Measurements from ENCODE around the gene ERC1.
A peak's percentile ranks its signal among the peaks of the same experiment; 100 is the strongest.
"Not testable (repeated sequence)": the region's sequence is repeated elsewhere in the genome, so short reads cannot be mapped to it uniquely, and the experiment has no call there.

ERC1 gene

DNA sequence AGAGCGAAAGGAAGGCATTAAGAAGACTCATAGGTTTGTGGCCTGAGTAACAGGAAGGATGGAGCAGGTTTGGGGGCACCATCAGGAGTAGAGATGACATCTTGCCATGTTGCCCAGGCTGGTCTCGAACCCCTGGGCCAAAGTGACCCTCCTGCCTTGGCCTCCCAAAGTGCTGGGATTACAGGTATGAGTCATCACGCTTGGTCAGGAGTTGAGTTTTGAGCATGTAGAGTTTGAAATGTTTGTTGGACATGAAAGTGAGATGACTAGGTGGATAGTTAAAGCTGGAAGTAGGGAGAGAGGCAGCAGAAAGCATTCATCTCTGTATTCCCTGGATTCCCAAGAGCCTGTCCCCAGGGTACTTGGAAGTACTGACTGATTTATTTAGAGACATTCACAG lies 112.6 kb downstream of the ERC1 start:
- in situ Hi-C loops (cut with MboI; ENCODE audit: low pct_unique_long_range_greater_than_20kb, low sequenced_read_pairs), result loop anchor here (25.0 kb wide), 1 partner anchor 484 kb away; the partner anchor contains the start of gene FBXL14
- DNase-seq, result no peak

DNA sequence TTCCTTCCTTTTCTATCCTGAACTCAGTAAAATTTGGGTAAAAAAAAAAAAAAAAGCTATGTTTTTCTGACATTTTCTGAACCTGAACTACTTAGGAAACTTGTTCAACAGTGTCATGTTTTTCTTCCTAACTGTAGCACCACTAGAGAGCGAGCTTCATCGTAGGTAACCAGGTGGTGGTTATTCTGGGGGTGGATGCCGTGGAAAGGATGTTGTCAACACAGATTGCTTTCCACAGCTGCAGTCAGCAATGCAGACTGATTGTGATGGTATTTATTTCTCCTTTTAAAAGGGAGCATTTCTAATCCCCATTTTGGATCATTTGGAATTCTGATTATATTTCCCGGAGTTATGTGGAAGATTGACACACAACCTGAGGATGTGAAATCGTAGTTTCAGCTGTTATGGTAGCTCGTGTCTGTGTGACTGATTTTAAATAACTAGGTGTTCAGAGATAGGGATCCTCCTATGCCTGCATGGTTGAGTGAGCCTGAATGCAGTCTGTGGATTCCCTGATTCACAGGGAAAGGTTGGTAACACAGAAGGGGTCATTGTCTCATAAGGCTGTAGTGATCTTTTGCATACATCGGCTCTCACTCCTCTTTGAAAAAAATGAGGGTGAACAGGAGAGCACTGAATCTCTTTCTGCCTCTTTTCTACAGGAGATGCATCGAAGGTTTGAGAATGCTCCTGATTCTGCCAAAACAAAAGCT lies 113.2 kb downstream of the ERC1 start:
- in situ Hi-C loops (cut with MboI; ENCODE audit: low pct_unique_long_range_greater_than_20kb, low sequenced_read_pairs), result loop anchor here (25.0 kb wide), 1 partner anchor 483 kb away; the partner anchor contains the start of gene FBXL14
- DNase-seq, result no peak

DNA sequence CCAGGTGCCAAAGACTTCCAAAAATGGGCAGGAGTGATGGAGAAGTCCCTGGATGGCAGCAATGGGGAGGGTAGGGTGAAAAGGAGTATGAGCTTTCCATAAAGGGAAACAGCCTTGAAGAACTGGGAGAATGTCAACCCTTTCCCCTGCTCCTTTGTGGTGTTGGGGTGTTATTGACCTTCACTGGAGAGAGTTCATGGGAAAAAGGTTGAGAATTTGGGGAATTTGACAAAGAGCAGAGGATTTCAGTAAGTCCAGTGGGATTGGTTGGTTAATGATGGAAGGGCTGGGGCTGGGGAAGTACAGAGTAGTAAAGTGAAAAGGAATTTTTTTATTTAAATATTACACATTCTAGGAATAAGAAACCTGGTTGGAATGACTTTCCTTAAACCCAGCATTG lies 116.6 kb downstream of the ERC1 start:
- in situ Hi-C loops (cut with MboI; ENCODE audit: low pct_unique_long_range_greater_than_20kb, low sequenced_read_pairs), result loop anchor here (25.0 kb wide), 1 partner anchor 480 kb away; the partner anchor contains the start of gene FBXL14
- DNase-seq, result no peak

DNA sequence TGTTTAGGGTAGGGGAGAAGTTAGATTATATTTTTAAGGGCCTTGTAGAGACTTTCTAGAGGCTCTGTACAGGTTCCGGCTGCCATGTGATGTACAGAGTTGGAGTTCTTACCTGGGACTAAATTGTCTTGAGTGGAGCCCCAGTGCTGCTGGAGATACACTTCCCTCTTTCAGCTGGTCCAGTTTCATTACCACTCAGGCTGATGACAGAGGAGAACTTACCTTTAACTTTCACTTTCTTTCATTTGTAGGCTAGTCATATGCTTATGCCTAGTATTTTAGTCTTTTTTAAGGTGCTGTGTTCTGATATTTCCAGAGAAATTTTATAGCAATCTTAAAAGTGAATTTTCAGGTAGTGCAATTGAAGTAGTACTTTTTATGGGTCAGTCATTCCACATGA lies 117.3 kb downstream of the ERC1 start:
- in situ Hi-C loops (cut with MboI; ENCODE audit: low pct_unique_long_range_greater_than_20kb, low sequenced_read_pairs), result loop anchor here (25.0 kb wide), 1 partner anchor 479 kb away; the partner anchor contains the start of gene FBXL14
- DNase-seq, result no peak

DNA sequence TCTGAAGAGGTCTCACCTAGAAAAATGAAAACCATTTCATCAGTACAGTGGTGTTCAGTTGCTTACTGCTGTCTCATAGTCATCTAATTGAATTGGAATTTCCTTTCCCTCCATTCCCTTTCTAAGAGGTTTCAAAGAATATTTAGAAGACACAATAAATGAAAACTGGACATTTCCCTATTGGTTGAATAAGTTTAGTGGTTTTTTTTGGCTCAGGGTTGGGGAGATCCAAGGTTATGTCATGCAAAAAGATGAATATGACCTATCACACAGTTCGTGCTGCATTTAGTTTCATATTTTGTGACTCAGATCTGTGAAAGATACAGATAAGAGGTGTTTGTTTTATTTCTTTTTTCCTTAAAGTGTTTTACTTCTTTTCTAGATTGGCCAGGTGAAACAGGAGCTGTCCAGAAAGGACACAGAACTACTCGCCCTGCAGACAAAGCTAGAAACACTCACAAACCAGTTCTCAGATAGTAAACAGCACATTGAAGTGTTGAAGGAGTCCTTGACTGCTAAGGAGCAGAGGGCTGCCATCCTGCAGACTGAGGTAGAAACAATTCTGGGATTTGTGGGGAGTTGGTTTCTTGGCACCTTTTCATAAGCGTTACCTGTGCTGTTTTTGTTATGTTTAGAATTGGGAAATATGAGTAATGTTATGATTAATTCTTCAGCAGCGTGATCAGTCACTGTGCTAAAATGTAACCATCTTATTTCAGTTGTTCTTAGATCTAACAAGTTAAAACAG lies 124.6 kb downstream of the ERC1 start:
- in situ Hi-C loops (cut with MboI; ENCODE audit: low pct_unique_long_range_greater_than_20kb, low sequenced_read_pairs), result loop anchor here (25.0 kb wide), 1 partner anchor 472 kb away; the partner anchor contains the start of gene FBXL14
- DNase-seq, result no peak

DNA sequence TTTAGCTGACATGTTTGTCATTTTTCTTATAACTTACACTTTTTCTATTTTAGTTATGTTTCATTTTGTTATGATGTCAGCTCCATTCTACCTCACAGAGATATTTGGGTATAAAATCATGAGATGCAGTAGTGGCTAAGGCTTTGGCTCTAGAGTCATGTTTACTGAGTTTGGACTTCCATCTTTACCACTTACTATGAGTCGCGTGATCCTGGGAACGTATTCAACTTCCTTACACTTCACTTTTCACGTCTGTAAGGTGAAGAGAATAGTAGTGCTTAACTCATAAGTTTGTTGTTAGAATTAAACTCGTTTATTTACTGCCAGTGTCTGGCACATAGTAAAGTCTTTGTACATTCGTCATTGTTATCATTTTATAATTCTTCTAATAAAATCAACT lies 126.3 kb downstream of the ERC1 start:
- no peak for DNase-seq
- in situ Hi-C loops (cut with MboI; ENCODE audit: low pct_unique_long_range_greater_than_20kb, low sequenced_read_pairs), result loop anchor here (25.0 kb wide), 1 partner anchor 470 kb away; the partner anchor contains the start of gene FBXL14

DNA sequence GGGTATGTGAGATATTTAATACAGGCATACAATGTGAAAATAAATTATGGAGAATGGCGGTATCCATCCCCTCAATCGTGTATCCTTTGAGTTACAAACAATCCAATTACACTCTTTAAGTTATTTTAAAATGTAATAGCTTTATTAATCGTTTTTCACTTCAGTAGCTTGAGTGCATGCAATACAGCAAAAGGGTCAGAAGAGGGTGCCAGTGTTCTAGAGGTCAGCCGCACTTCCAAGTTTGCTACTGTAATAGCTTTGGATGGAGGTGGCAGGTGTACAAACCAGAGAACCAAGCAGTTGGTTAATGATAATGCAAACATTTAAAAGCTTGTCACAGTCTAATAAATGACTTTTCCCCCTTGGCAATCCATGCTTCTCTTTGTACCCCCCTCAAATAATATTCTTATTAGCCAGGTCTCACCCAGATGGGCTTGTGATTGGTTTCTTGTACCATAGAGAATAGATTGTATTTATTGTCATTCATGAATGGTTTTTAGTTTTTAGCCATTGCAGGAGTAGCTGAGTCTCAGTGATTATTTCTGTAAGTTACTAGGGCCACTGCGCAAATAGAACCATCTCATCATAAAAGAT lies 127.0 kb downstream of the ERC1 start:
- in situ Hi-C loops (cut with MboI; ENCODE audit: low pct_unique_long_range_greater_than_20kb, low sequenced_read_pairs), result loop anchor here (25.0 kb wide), 1 partner anchor 469 kb away; the partner anchor contains the start of gene FBXL14
- peak; percentile 74 for DNase-seq

DNA sequence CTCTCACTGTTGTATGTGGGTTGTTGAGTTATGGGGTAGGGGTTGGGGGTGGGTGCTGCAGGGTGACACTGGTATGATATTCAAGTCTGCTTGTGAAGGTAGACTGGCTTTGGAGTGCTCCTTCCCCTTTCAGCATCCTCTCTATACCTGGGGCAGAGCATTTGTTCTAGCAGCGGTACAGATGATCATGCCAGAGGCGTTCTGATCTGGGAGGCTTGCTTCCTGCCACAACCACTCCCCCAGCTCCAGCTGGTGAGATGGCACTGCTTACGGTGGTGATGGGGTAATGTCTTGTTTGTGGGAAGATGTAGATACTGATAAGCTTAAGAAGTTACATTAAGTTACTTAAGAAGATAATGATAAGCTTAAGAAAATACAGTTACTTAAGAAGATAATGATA lies 131.8 kb downstream of the ERC1 start:
- DNase-seq, result peak; percentile 88
- in situ Hi-C loops (cut with MboI; ENCODE audit: low pct_unique_long_range_greater_than_20kb, low sequenced_read_pairs), result loop anchor here (25.0 kb wide), 1 partner anchor 465 kb away; the partner anchor contains the start of gene FBXL14

DNA sequence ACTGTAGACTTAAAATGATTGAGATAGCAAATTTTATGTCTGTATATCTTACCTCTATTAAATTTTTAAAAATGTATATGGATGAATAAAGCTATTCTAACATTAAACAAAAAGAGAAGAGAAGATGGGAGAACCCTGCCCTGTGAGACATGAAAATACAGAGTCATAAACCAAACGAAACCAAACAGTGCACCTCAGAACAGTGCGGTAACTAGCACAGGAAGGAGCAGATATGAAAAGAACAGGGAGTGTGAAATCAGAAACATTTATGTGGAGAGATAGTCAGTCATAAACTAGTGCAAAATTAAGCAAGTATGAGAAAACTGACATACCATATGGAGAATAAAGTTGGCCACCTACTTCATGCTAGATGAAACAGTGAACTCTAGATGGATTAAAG lies 135.1 kb downstream of the ERC1 start:
- DNase-seq, result no peak
- in situ Hi-C loops (cut with MboI; ENCODE audit: low pct_unique_long_range_greater_than_20kb, low sequenced_read_pairs), result no loop called here

DNA sequence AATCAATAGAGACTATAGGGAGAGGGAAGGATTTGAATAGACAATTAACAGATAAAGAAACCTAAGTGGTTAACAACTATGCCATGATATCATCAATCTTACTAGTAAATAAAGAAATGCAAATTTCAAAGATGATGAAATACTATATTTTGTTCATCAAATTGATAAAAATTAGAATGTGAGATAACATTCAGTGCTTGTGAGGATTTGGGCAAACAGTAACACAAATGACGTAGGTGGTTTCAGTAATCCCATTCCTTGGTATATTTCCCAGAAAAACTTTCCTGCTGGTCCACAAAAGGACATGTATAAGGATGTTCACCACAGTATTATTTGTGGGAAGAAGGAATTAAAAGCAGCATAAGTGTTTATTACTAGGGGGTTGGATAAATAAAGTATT lies 136.0 kb downstream of the ERC1 start:
- in situ Hi-C loops (cut with MboI; ENCODE audit: low pct_unique_long_range_greater_than_20kb, low sequenced_read_pairs), result no loop called here

DNA sequence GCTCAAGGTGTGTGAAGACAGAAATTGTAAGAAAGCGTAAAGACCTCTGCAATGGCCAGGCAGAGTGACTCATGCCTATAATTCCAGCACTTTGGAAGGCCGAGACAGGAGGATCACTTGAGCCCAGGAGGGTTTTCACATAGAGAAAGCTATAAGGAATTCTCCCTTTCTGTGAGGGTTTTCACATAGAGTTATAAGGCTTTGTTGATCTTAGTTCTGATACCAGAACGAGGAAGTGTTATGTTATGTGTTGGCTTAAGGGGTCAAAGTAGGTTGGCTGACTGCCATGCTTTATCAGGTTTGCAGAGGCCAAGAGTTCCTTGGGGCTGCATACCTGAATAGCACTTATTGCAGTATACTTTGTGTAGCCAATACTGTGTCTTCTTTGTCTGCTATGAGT lies 139.1 kb downstream of the ERC1 start:
- DNase-seq, result peak; percentile 41
- in situ Hi-C loops (cut with MboI; ENCODE audit: low pct_unique_long_range_greater_than_20kb, low sequenced_read_pairs), result no loop called here

More for the DNA sequence above, 136.0 kb downstream of the ERC1 start:
- DNase-seq, result no peak

DNA sequence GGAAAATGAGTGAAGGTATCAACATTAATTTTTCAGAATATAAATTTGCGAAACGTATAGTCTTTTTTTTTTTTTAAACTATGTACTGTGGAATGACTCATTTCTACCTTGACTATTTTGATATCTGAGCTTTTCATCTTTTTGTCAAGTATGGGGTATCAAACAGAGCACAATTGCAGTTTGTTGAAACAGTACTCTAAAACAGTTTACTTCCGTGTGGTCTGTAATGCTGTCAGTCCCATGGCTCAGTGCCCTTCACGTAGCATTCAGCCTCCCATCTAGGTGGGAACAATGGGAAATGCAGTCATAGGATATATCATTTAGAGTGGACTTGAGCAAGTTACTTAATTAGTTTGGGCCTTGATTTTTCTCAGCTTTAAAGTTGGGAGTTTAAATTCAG lies 139.5 kb downstream of the ERC1 start:
- no peak for DNase-seq
- in situ Hi-C loops (cut with MboI; ENCODE audit: low pct_unique_long_range_greater_than_20kb, low sequenced_read_pairs), result no loop called here

DNA sequence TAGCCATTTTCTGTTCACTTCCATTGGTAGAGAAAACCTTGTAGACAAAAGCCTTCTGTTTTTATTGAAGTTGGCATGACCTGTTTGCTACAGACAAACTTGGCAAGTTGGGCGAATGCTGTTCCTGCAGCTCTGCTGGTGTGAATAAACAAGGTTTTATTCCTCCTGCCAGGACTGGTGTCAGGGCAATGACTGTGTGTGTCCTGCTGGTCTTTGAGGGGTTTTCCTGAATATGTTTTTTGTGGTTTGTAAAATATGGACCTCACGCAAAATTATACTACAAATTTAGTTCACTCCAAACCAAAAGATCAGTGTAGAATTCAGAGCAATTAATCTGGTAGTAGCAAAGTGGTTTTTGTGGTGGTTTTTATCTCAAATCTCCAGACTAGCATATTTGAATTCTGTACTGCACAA lies 140.8 kb downstream of the ERC1 start:
- in situ Hi-C loops (cut with MboI; ENCODE audit: low pct_unique_long_range_greater_than_20kb, low sequenced_read_pairs), result no loop called here
- peak; percentile 22 for DNase-seq

DNA sequence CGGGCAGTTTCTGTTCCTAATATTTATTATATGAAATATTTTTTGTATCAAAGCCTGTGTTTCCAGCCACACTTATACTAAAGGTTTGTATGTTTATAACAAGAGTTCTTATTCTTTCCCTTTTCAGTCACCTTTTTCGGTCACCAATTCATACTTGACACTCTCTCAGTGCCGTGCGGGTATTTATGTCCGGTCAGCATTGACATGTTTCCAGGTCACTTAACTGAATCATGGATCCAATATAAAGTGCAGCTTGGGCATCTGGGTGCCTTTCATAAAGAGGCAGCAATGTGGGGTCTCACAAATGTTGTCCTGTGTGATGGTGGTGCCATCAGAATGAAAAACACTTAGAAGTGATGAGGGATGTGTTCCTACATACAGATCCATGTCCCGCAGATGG lies 141.3 kb downstream of the ERC1 start:
- no peak for DNase-seq
- in situ Hi-C loops (cut with MboI; ENCODE audit: low pct_unique_long_range_greater_than_20kb, low sequenced_read_pairs), result no loop called here

DNA sequence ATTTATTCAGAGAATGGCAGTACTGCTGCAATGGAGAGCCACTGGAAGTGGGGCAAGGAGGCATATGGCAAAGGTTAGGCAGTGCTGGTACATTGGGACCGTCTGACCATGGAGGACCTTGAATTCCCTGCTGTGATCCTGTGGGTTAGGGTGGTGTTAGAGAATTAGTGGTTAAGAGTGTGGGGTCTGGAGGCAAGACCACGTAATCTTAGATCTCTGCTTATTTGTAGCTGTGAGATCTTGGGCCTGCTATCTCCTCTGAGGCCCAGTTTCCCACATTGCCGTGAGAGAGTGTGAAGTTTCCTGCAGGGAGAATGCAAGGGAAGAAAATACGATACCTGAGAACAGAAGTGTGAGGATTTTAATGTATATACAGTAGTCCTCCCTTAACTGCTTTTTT lies 147.7 kb downstream of the ERC1 start:
- no peak for DNase-seq
- in situ Hi-C loops (cut with MboI; ENCODE audit: low pct_unique_long_range_greater_than_20kb, low sequenced_read_pairs), result no loop called here

DNA sequence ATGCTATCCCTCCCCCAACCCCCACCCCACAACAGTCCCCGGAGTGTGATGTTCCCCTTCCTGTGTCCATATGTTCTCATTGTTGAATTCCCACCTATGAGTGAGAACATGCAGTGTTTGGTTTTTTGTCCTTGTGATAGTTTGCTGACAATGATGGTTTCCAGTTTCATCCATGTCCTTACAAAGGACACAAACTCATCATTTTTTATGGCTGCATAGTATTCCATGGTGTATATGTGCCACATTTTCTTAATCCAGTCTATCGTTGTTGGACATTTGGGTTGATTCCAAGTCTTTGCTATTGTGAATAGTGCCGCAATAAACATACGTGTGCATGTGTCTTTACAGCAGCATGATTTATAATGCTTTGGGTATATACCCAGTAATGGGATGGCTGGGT lies 155.7 kb downstream of the ERC1 start:
- in situ Hi-C loops (cut with MboI; ENCODE audit: low pct_unique_long_range_greater_than_20kb, low sequenced_read_pairs), result not testable (repeated sequence)

DNA sequence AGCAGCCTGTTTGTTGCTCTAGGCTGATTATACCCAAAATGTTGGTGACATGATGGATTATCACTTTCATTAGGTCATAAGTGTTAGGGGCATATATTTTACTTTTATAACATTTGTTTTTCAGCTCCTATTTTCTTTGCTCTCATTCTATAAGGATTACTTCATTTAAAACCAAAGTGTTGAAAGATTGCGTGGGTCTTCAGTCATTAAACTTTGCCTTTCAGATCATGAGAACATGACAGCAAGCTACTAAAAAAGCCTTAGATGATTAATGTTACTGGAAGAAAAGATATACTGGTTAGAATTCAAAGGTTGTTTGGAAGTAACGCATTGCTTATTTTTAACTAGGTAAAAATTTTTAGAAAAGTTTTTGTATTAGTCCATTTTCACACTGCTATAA lies 156.8 kb downstream of the ERC1 start:
- in situ Hi-C loops (cut with MboI; ENCODE audit: low pct_unique_long_range_greater_than_20kb, low sequenced_read_pairs), result no loop called here
- no peak for DNase-seq

More for the DNA sequence above, 155.7 kb downstream of the ERC1 start:
- DNase-seq, result not testable (repeated sequence)

DNA sequence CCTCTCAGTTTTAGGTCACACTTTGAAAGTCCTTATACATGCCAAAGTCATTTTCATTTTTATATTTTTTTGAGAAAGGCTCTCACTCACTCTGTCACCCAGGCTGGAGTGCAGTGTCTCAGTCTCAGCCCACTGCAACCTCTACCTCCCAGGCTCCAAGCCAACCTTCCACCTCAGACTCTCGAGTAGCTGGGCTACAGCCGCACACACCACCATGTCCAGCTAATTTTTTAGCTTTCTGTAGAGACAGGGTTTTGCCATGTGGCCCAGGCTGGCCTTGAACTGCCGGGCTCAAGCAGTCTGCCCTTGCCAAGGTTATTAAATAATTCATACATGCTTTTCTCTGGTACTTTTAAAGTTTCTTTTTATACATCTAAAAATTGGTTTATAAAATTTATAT lies 166.0 kb downstream of the ERC1 start:
- DNase-seq, result no peak
- in situ Hi-C loops (cut with MboI; ENCODE audit: low pct_unique_long_range_greater_than_20kb, low sequenced_read_pairs), result no loop called here

DNA sequence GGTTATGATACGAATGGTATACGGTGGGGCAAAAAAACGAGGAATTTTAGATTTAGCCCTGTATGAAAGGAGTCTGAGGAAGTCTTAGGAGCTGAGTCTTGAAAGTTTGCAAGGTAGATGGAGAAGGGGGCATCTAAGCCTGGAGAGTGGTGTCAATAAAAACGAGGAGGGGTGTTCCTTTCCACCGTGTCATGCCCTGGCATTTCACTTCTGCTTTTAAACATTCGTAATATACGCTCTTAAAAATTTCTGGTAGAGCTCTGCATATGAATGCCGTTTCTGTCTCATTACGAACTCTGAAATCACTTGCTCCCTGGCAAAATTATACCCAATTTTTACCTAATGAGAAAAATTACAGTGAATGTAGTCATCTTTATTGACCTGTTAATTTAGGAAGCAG lies 170.2 kb downstream of the ERC1 start:
- peak; percentile 33 for DNase-seq
- in situ Hi-C loops (cut with MboI; ENCODE audit: low pct_unique_long_range_greater_than_20kb, low sequenced_read_pairs), result no loop called here

Measured in KBM-7 (cell line).